Mucosa of descending colon (tissue), 3 donors: ENCODE data around the gene TMEM209. TPM values are rescaled to one million over a fixed set of nuclear protein-coding genes. Genes with fewer than 3 reads are reported as not detected.
"Not testable (repeated sequence)": the region's sequence is repeated elsewhere in the genome, so short reads cannot be mapped to it uniquely, and the experiment has no call there.

ENCODE experiments used
- ATAC-seq: fragments of 200-7000 bp; cut with Tn5 transposase; one replicate; pipeline ENCODE4 v1.9.1; 2020; ENCODE audit warnings: mild to moderate bottlenecking, moderate library complexity
- DNase-seq, 3 donors: peaks; one replicate each; pipeline ENCODE4 v3.0.0-alpha.2; 2020
- H3K36me3 ChIP-seq: fragments of 200-600 bp; one replicate; pipeline ENCODE4 v1.8.0; 2021; ENCODE audit warnings: low read depth, mild to moderate bottlenecking
- H3K4me1 ChIP-seq: fragments of 200-600 bp; one replicate; pipeline ENCODE4 v1.8.0; 2021; ENCODE audit warnings: low read depth, mild to moderate bottlenecking
- H3K4me3 ChIP-seq: fragments of 200-600 bp; one replicate; pipeline ENCODE4 v1.8.0; 2021; ENCODE audit warnings: mild to moderate bottlenecking
- H3K9me3 ChIP-seq: fragments of 200-600 bp; one replicate; pipeline ENCODE4 v1.8.0; 2021; ENCODE audit warnings: mild to moderate bottlenecking
- intact Hi-C, 2 donors: fragments of 100-400 bp; cut with DNase I in 1 of 2; cut with micrococcal nuclease in 1 of 2; formaldehyde crosslinking; loops; one replicate each; pipeline versions ENCODE4 v1.11.0 to v1.11.1; 2022; cut with DNase I, micrococcal nuclease
- total RNA-seq, 3 donors: library from RNA; stranded (reverse); fragmentation: NEBNext Ultra II Directional in 2 of 3; extraction: Animal tissue kit (Norgen Biotek cat#: 25700) in 2 of 3; gene quantifications; one replicate each; pipeline versions ENCODE4 v1.2.1 to v1.2.4, GENCODE V29; 2021 to 2023
- TF ChIP-seq, protein P1 (sequence below): fragments of 200-600 bp; IDR thresholded peaks from one replicate; pipeline ENCODE4 v1.8.0; 2022; ENCODE audit warnings: antibody characterized with exemption, mild to moderate bottlenecking
- donor health status: DM: no; HTN: no; CAD: no; lungs with moderate emphysema.
- donor health status: DM: no; HTN: no; CAD: no.
- donor health status: DM: no; HTN: yes; CAD: no.

The TMEM209 gene
- total RNA-seq, 3 donors from 2014 or later = 19.1 to 28.9 (median 27.6) TPM

DNA sequence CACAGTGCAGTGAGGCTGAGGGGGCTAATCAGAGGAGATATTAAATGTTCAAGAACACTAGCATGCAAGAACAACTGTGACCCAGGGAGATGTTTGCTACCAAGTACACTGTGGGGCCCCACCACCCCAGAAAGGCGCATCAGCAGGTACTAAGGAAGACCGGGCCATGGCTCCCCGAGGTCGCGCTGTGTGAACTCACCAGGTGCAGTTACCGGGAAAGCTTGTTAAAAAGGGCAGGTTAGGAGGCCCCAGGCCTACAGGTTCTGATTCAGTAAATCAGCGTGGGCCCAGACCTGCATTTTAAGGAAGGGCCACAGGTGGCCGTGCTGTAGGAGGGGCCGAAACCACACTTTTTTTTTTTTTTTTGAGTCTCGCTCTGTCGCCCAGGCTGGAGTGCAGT is 54.6 kb downstream of the TMEM209 start:
- Histone ChIP-seq H3K4me3 (no peak overlapping the region), H3K36me3 (no peaks in the 10 kb centered on the region), H3K4me1 (peaks cover 16% of the 10 kb centered on the region), H3K9me3 (no peaks in the 10 kb centered on the region)
- TF ChIP-seq, protein P1, sequence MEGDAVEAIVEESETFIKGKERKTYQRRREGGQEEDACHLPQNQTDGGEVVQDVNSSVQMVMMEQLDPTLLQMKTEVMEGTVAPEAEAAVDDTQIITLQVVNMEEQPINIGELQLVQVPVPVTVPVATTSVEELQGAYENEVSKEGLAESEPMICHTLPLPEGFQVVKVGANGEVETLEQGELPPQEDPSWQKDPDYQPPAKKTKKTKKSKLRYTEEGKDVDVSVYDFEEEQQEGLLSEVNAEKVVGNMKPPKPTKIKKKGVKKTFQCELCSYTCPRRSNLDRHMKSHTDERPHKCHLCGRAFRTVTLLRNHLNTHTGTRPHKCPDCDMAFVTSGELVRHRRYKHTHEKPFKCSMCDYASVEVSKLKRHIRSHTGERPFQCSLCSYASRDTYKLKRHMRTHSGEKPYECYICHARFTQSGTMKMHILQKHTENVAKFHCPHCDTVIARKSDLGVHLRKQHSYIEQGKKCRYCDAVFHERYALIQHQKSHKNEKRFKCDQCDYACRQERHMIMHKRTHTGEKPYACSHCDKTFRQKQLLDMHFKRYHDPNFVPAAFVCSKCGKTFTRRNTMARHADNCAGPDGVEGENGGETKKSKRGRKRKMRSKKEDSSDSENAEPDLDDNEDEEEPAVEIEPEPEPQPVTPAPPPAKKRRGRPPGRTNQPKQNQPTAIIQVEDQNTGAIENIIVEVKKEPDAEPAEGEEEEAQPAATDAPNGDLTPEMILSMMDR = no peak
- ATAC-seq (no peak), DNase-seq (no peak)
- intact Hi-C loops = no loop called here

DNA sequence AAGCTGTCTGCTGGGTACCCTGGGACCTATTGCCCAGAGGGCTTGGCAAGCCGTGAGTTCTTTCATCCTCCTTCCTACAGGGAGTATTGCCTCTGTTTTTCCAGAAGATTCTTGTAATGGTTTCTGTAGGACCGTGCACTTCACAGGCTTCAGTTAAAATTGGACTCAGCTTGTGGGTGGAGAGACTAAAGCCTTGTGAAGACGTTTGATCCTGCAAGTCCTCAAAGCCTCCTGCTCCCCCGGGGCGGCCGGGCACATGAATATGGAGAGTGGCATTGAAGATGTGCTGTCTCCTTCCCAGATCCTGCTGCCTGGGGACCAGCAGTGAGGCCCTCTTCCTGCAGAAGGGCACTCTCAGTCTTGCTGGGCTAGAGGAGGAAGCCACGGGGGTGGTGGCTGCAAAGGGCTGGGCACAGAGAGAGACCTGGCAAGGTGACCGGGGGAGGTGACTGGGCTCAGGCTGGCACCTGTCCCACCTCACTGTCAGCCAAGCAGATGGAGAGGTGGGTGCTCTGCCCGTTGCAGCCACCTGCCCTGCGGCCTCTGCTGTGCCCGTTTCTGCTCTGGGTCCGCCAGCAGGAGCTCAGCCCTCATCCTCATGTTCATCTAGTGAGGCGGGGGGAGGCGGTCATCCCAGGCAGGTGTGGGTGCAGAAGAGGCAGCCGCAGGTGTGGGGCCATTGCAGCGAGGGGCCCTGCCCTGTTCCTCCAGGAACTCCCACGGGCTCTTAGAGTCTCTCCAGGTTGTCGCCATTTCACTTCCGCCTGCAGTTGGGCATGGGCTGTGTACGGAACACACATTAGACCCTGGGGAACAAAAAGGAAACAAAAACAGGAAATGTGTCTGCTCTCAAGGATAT is 55.7 kb downstream of the TMEM209 start:
- peak; percentile 62 to 78 (median 71) for DNase-seq
- peak; percentile 61 for ATAC-seq
- H3K4me1 ChIP-seq = peaks cover 15% of the 10 kb centered on the region
- no peak overlapping the region for H3K4me3 ChIP-seq
- H3K9me3 ChIP-seq = no peaks in the 10 kb centered on the region
- intact Hi-C loops = no loop called here
- TF ChIP-seq, protein P1 = no peak
- H3K36me3 ChIP-seq = no peaks in the 10 kb centered on the region

DNA sequence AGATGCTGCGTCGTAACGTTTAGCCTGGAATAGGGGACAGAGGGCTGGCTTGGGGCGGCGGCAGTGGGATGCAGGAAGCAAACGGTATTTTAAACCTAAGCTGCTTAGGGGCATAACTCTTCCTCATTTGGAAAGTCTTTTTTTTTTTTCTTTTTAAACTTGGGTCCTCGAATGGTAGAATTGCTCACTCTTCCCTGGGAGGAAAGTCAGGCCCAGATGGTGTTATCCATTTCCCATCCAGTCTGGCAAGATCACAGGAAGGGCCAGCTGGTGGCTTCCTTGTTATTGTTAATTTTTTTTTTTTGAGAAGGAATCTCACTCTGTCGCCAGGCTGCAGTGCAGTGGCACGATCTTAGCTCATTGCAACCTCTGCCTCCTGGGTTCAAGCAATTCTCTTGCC is 56.6 kb downstream of the TMEM209 start:
- H3K36me3 ChIP-seq = no peaks in the 10 kb centered on the region
- ATAC-seq (no peak), DNase-seq (no peak)
- peaks cover 10% of the 10 kb centered on the region for H3K4me1 ChIP-seq
- TF ChIP-seq, protein P1 = no peak
- intact Hi-C loops = no loop called here
- H3K4me3 ChIP-seq = no peak overlapping the region
- H3K9me3 ChIP-seq = no peaks in the 10 kb centered on the region

DNA sequence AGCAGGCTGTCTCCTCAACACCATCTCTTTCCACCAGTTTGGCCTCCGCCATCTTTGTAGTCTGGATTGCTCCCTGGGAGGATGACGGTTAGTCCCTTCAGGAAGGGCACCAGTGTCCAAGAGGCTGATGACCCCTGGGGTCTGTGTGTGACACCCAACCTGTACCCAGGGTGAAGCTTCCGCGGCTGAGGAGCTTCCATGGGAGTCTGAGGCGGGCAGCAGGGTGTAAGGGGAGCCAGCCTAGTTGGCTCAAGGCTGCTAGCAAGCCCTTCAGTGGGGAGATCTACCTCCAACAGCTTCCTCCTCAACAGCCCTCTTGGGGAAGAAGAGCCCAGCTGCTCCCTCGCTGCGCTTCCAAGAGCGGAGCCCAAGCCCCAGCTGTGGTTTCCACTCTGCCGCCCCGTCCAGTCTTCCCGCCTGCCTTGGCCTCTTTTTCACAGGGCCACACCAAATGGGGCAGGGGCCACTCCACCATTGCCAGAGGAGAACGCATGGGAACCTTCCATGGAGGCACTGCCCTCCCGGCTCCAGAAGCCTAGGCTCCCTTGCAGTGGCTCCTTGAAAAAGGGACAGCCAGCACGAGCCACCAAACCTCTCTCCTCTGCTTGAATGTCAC is 57.4 kb downstream of the TMEM209 start:
- peaks cover 8% of the 10 kb centered on the region for H3K4me1 ChIP-seq
- TF ChIP-seq, protein P1 = no peak
- DNase-seq = no peak
- H3K4me3 ChIP-seq = no peak overlapping the region
- H3K36me3 ChIP-seq = no peaks in the 10 kb centered on the region
- no peaks in the 10 kb centered on the region for H3K9me3 ChIP-seq
- intact Hi-C loops = no loop called here
- ATAC-seq = no peak

DNA sequence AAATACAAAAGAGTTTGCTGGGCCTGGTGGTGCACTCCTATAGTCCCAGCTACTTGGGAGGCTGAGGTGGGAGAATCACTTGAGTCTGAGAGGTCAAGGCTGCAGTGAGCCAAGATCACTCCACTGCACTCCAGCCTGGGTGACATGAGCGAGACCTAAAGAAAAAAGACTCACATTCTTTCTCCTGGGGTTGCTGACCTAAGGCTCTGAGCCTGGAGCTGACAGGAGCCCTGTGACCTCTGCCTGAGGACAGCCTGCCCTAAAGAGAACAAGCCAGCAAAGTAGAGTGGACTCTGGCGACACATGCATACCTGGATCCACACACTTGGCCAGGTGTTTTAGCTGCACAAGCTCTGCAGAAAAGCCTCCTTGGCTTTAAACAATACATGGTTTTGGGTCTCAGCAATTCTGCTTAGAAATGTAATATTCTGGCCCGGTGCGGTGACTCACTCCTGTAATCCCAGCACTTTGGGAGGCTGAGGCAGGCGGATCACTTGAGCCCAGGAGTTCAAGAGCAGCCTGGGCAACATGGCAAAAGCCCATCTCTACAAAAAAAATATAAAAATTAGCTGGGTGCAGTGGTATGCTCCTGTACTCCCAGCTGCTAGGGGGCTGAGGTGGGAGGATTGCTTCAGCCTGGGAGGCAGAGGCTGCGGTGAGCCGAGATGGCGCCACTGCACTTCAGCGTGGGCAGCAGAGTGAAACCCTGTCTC is 58.4 kb downstream of the TMEM209 start:
- intact Hi-C loops = no loop called here
- H3K4me1 ChIP-seq = peaks cover 8% of the 10 kb centered on the region
- ATAC-seq (no peak), DNase-seq (no peak)
- no peak overlapping the region for H3K4me3 ChIP-seq
- H3K36me3 ChIP-seq = no peaks in the 10 kb centered on the region
- TF ChIP-seq, protein P1 = no peak
- H3K9me3 ChIP-seq = no peaks in the 10 kb centered on the region

DNA sequence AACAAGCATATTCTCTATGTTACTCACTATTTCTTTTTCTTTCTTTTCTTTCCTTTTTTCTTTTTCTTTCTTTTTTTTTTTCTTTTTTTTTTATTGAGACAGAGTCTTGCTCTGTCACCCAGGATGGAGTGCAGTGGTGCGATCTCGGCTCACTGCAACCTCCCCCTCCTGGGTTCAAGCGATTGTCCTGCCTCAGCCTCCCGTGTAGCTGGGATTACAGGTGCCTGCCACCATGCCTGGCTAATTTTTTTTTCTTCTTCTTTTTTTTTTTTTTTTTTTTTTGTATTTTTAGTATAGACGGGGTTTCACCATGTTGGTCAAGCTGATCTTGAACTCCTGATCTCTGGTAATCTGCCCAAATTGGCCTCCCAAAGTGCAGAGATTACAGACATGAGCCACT is 59.1 kb downstream of the TMEM209 start:
- H3K4me3 ChIP-seq, intact Hi-C loops, H3K36me3 ChIP-seq, ATAC-seq, H3K9me3 ChIP-seq, DNase-seq, H3K4me1 ChIP-seq: not testable (repeated sequence)
